SH-SY5Y (cell line): ENCODE results near the gene GAS7.

ENCODE experiments used
- GATA2 ChIP-seq: IDR thresholded peaks from 2 replicates; pipeline ENCODE4 v1.6.1; 2011; ENCODE audit warnings: mild to moderate bottlenecking, low read depth, low read length
- GATA3 ChIP-seq: IDR thresholded peaks from 2 replicates; pipeline ENCODE4 v1.6.1; 2011; ENCODE audit warnings: low read depth, mild to moderate bottlenecking, low read length, moderate library complexity

DNA sequence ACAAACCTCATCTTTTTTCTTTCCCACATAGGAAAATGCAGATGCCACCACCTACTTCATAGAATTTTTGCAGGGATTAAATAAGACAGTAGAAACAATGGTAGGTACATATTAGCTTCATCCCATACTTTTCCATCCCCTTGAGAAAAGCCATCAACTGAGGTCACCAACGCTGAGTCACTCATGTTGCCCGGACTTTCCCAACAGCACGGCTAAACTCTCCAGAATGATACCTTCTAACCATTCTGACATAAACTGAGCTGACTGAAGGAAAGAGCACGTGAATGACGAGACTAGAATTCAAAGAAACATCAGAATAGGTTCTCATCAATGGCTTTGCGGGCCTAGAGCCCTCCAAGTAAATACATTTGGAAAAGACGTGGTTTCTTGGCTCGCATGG lies 147.3 kb downstream of the GAS7 start:
- TF ChIP-seq GATA2 = no peak
- no peak for TF ChIP-seq GATA3
